Heart right ventricle (tissue), 16 donors: ENCODE measurements around the gene ARAP1. TPM values are rescaled to one million over a fixed set of nuclear protein-coding genes. Genes with fewer than 3 reads are reported as not detected.

Source experiments
- ATAC-seq, 8 donors: fragments of 200-7000 bp; cut with Tn5 transposase; one replicate each; pipeline ENCODE4 v1.9.1; 2020; ENCODE audit warnings: mild to moderate bottlenecking in 8 of 8, moderate library complexity in 8 of 8, moderate number of reproducible peaks in 1 of 8
- DNase-seq, 2 donors: peaks; one replicate each; pipeline ENCODE4 v3.0.0-alpha.2; 2020
- H3K27ac ChIP-seq, 10 donors: fragments of 200-600 bp; sonication (generic) in 2 of 10; one replicate each; pipeline versions ENCODE4 v1.5.0 to v1.8.0; 2020 to 2022; ENCODE audit warnings: mild to moderate bottlenecking in 3 of 10
- H3K27me3 ChIP-seq, 7 donors: fragments of 200-600 bp; one replicate each; pipeline ENCODE4 v1.8.0; 2021 to 2022; ENCODE audit warnings: mild to moderate bottlenecking in 2 of 7
- H3K36me3 ChIP-seq, 9 donors: fragments of 200-600 bp; sonication (generic) in 1 of 9; one replicate each; pipeline versions ENCODE4 v1.5.0 to v1.8.0; 2020 to 2022; ENCODE audit warnings: mild to moderate bottlenecking in 2 of 9
- H3K4me1 ChIP-seq, 9 donors: fragments of 200-600 bp; sonication (generic) in 1 of 9; one replicate each; pipeline versions ENCODE4 v1.5.0 to v1.8.0; 2020 to 2022; ENCODE audit warnings: mild to moderate bottlenecking in 4 of 9
- H3K4me3 ChIP-seq, 10 donors: fragments of 200-600 bp; sonication (generic) in 2 of 10; one replicate each; pipeline versions ENCODE4 v1.5.0 to v1.8.0; 2020 to 2022; ENCODE audit warnings: mild to moderate bottlenecking in 7 of 10, moderate library complexity in 2 of 10
- H3K9me3 ChIP-seq, 11 donors: fragments of 200-600 bp in 10 of 11; sonication (generic) in 2 of 11; one replicate each; pipeline versions ENCODE4 v1.5.0 to v1.8.0; 2013 to 2022; ENCODE audit warnings: mild to moderate bottlenecking in 2 of 11, control low read depth in 1 of 11, moderate library complexity in 1 of 11
- WGBS, 2 donors: extraction: QIAGEN DNeasy Blood & Tissue Kit; methylation state at CpG; one replicate each; pipeline ENCODE4 v1.1.7; 2013; ENCODE audit warnings: inconsistent platforms in 1 of 2; 5-methylcytosine and 5-hydroxymethylcytosine counted together
- intact Hi-C, 10 donors: fragments of 100-400 bp; cut with DNase I; formaldehyde crosslinking; loops; one replicate each; pipeline versions ENCODE4 v1.11.1 to v1.14.2; 2022
- polyA plus RNA-seq, 2 donors: library from polyadenylated mRNA; stranded (reverse); fragments of 200-250 nt; gene quantifications; one replicate each; pipeline ENCODE4 v1.2.3, GENCODE V29; 2013
- total RNA-seq, 10 donors: library from RNA; stranded (reverse); fragmentation: NEBNext Ultra II Directional in 3 of 10; extraction: Animal tissue kit (Norgen Biotek cat#: 25700) in 3 of 10; gene quantifications; one replicate each; pipeline versions ENCODE4 v1.2.1 to v1.2.4, GENCODE V29; 2021 to 2023
- TF ChIP-seq, protein P1 (sequence below), 9 donors: fragments of 200-600 bp; sonication (generic) in 2 of 9; IDR thresholded peaks; one replicate each; pipeline versions ENCODE4 v1.5.0 to v1.8.0; 2021 to 2022; ENCODE audit warnings: antibody characterized with exemption in 9 of 9, mild to moderate bottlenecking in 5 of 9, moderate library complexity in 1 of 9
- donor health status: Arrhythmogenic right ventricular cardiomyopathy.
- donor health status: ischemic (EF 13 %, LVEDD 7.1; RV severe dilation, severe dysfunction).
- donor health status: healthy with polysubstance abuse.
- donor health status: DM: no; HTN: yes; CAD: no.
- donor health status: DM: no; HTN: no; CAD: no.
- donor health status: ischemic (EF 25% LVEDD 6.9; RV normal size, moderate dysfunction).
- donor health status: ischemic (EF 25% LVEDD 5.7; RV mildly dilated, moderate dysfunction).
- donor health status: healthy.
- donor health status: DM: yes; HTN: yes; CAD: no.
- donor health status: Ischemic cardiomyopathy.
- donor health status: ischemic (EF 35%, LVEDD 5.7; RV mildly dilated, moderate dysfunction).
- donor health status: nonischemic (EF 11% LVEDD 7.7; RV severe dilation, severe dysfunction).
- donor health status: DM: yes; HTN: yes; CAD: no.
- donor health status: PGD.
- donor health status: ischemic (EF 29% LVEDD 5.4; RV normal size, mild dysfunction).
- donor health status: nonischemic (EF 23%, LVEDD 6.1; RV moderate dilation, normal function).

Gene ARAP1
- total and polyA plus RNA-seq, 12 donors = 30.4 to 68.3 (median 40.8) TPM

DNA sequence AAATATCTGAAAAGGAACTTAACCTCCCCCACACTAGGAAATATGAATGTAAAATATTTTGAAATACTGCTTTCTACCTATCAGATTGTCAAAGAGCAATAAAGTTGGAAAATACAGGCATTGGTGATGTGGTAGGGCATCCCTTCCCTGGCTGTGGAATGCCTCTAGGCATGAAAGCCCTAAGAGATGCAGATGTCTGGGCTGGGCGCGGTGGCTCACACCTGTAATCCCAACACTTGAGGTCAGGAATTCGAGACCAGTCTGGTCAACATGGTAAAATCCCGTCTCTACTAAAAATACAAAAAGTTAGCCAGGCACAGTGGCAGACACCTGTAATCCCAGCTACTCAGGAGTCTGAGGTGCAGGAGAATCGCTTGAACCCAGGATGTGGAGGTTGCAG, 22.0 kb downstream of the ARAP1 start:
- Histone ChIP-seq H3K27ac (no peak overlapping the region), H3K4me1 (peaks cover 0 to 52% (median 5%) of the 10 kb centered on the region in 9 donors), H3K36me3 (peaks cover 0 to 48% (median 0%) of the 10 kb centered on the region in 9 donors), H3K9me3 (no peaks in the 10 kb centered on the region), H3K27me3 (no peaks in the 10 kb centered on the region), H3K4me3 (no peak overlapping the region)
- DNase-seq (no peak), ATAC-seq (no peak)
- WGBS, 2 donors = 93% methylated on average over 5 of the region's 5 CpGs
- TF ChIP-seq, protein P1, sequence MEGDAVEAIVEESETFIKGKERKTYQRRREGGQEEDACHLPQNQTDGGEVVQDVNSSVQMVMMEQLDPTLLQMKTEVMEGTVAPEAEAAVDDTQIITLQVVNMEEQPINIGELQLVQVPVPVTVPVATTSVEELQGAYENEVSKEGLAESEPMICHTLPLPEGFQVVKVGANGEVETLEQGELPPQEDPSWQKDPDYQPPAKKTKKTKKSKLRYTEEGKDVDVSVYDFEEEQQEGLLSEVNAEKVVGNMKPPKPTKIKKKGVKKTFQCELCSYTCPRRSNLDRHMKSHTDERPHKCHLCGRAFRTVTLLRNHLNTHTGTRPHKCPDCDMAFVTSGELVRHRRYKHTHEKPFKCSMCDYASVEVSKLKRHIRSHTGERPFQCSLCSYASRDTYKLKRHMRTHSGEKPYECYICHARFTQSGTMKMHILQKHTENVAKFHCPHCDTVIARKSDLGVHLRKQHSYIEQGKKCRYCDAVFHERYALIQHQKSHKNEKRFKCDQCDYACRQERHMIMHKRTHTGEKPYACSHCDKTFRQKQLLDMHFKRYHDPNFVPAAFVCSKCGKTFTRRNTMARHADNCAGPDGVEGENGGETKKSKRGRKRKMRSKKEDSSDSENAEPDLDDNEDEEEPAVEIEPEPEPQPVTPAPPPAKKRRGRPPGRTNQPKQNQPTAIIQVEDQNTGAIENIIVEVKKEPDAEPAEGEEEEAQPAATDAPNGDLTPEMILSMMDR (IDR thresholded peaks at IDR 0.05) = no peak
- intact Hi-C loops = no loop called here

DNA sequence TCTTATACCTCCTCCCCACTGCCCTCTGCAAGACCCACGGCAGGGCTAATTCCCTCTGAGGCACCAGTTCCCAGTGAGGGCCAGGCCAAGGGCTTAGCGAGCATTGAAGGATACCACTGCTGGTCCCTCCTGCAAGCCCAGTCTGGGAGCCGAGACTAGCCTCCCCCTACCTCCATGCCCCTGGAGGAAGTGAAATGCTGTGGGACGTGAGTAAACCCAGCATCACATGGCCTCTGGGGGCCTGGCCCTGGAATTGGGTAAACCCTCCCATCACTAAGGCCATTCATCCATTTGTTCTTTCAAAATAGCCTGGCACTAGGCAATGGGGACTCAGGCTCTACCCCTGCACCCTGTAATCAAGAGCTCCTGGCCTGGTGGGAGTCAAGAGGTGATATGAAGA, 24.7 kb downstream of the ARAP1 start:
- no peaks in the 10 kb centered on the region for H3K27me3 ChIP-seq
- ATAC-seq (no peak), DNase-seq (no peak)
- TF ChIP-seq, protein P1 (IDR thresholded peaks at IDR 0.05) = no peak
- H3K4me1 ChIP-seq = peaks cover 5 to 56% (median 17%) of the 10 kb centered on the region in 9 donors
- intact Hi-C loops = loop anchor here in 7 of 10 donors (2.0 to 10.0 kb wide), 6 partner anchors 57 to 557 kb away; partner anchors contain the start of genes ATG16L2 (in 2 of the 7) and STARD10 (in 2 of the 7)
- H3K4me3 ChIP-seq = no peak overlapping the region
- H3K27ac ChIP-seq = no peak overlapping the region
- H3K36me3 ChIP-seq = peaks cover 0 to 55% (median 0%) of the 10 kb centered on the region in 9 donors
- H3K9me3 ChIP-seq = no peaks in the 10 kb centered on the region
- 65 to 68% methylated on average over 4 of the region's 4 CpGs for WGBS, 2 donors

DNA sequence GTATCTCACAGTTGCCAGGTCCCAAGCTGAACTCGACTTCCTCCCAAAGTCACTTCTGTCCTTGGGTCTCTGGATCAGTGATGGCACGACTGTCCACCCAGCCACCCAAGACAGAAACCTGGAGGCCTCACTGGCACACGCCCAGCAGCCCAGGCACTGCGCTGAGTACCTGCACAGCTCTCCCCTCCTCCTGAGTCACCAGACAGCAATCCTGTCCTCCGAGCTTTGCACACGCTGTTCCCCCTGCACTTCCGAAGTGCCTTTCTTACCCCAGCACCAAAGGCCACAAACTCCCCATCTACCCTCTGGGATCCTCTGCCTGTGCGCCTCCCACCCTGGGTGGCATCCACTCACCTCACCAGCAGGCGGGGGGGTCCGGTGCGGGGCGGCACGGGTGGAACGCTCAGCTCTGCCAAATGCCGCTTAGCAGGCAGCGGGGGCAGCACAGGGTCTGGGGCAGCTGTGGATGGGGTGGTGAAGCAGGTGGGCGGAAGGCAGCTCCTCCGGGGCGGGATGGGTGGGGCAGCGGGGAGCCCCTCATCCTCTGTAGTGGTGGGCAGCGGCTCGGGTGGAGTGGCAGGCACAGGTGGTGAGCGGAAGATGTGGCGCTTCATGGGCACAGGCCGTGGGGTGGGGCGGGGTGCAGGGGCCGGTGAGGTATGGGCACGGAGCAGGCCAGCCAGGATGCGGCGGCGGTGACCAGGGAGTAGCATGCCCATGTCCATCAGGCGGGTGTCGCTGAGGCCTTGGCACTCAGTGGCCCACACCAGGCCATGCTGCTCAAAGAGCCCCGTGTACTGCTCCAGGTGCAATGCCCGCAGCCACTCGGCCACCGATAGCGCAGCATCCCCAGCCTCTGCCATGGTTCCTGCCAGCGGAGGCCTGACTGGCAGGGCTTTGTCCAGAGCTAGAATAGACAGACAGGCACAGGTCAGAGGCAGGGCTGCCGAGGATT, 25.7 kb downstream of the ARAP1 start:
- peaks cover 6 to 64% (median 21%) of the 10 kb centered on the region in 9 donors for H3K4me1 ChIP-seq
- intact Hi-C loops = loop anchor here in 7 of 10 donors (2.0 to 10.0 kb wide), 6 partner anchors 58 to 558 kb away; partner anchors contain the start of genes ATG16L2 (in 2 of the 7) and STARD10 (in 2 of the 7)
- 92 to 94% methylated on average over 40 of the region's 40 CpGs for WGBS, 2 donors
- no peaks in the 10 kb centered on the region for H3K9me3 ChIP-seq
- TF ChIP-seq, protein P1 (IDR thresholded peaks at IDR 0.05) = no peak
- peaks cover 0 to 45% (median 0%) of the 10 kb centered on the region in 9 donors for H3K36me3 ChIP-seq
- ATAC-seq (no peak), DNase-seq (no peak)
- H3K27me3 ChIP-seq = no peaks in the 10 kb centered on the region
- H3K4me3 ChIP-seq = no peak overlapping the region
- H3K27ac ChIP-seq = no peak overlapping the region

DNA sequence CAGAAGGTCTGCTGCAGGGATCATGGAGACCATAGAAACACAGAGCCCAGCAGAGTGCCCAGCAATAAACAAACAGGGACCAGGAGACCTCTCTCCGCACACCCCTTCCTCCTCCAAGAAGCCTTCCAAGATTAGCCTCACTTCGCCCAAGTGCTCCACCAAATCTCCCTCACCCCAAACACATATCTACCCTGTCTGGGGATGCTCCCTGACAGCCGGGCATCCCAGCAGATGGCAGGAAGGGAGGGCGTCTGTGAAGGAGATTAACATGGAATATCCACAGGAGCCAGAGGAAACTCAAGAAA, 26.5 kb downstream of the ARAP1 start:
- TF ChIP-seq, protein P1 (IDR thresholded peaks at IDR 0.05) = no peak
- intact Hi-C loops = loop anchor here in 9 of 10 donors (1.0 to 10.0 kb wide), 9 partner anchors 59 to 559 kb away; partner anchors contain the start of genes ATG16L2 (in 2 of the 9) and STARD10 (in 2 of the 9)
- no peak overlapping the region for H3K4me3 ChIP-seq
- no peak for ATAC-seq
- peak overlapping the region in 1 of 10 donors; percentile 72 for H3K27ac ChIP-seq
- DNase-seq = no peak
- no peaks in the 10 kb centered on the region for H3K27me3 ChIP-seq
- no peaks in the 10 kb centered on the region for H3K9me3 ChIP-seq
- H3K4me1 ChIP-seq = peaks cover 8 to 72% (median 28%) of the 10 kb centered on the region in 9 donors
- 64 to 88% methylated on average over 4 of the region's 4 CpGs for WGBS, 2 donors
- peaks cover 0 to 36% (median 0%) of the 10 kb centered on the region in 9 donors for H3K36me3 ChIP-seq
